Type B pancreatic cell (in vitro differentiated cells): Measurements from ENCODE around the gene FOXD4. TPM values are rescaled to one million over a fixed set of nuclear protein-coding genes. Genes with fewer than 3 reads are reported as not detected.
"Not testable (repeated sequence)": the region's sequence is repeated elsewhere in the genome, so short reads cannot be mapped to it uniquely, and the experiment has no call there.

ENCODE experiments used
- DNase-seq: peaks from one replicate; pipeline ENCODE4 v3.0.0; 2021; ENCODE audit warnings: mixed read lengths; ENCODE audit not compliant: unreplicated experiment; ENCODE audit errors: extremely low spot score
- H3K27ac Mint-ChIP-seq: 2 replicates; pipeline ENCODE4 v1.8.0; 2021; ENCODE audit warnings: mild to moderate bottlenecking, mixed read lengths
- H3K27me3 Mint-ChIP-seq: 2 replicates; pipeline ENCODE4 v1.8.0; 2021; ENCODE audit warnings: mixed read lengths
- H3K36me3 Mint-ChIP-seq: 2 replicates; pipeline ENCODE4 v1.8.0; 2021; ENCODE audit warnings: mixed read lengths
- H3K4me1 Mint-ChIP-seq: one replicate; pipeline ENCODE4 v1.8.0; 2021; ENCODE audit warnings: mixed read lengths; ENCODE audit not compliant: unreplicated experiment
- H3K4me3 Mint-ChIP-seq: 2 replicates; pipeline ENCODE4 v1.8.0; 2021; ENCODE audit warnings: mild to moderate bottlenecking, mixed read lengths
- H3K9me3 Mint-ChIP-seq: 2 replicates; pipeline ENCODE4 v1.8.0; 2021; ENCODE audit warnings: mixed read lengths
- total RNA-seq: library from RNA; stranded (reverse); gene quantifications from 2 replicates; pipeline ENCODE4 v1.2.1, GENCODE V29; 2021; ENCODE audit warnings: low replicate concordance

Gene FOXD4
- total RNA-seq, 1 donor from 2014 or later = 0.75 TPM

GRCh38 chr9:82932-83689, 35.1 kb downstream of the FOXD4 start:
- H3K27ac Mint-ChIP-seq, H3K4me3 Mint-ChIP-seq, DNase-seq, H3K4me1 Mint-ChIP-seq, H3K36me3 Mint-ChIP-seq, H3K9me3 Mint-ChIP-seq: not testable (repeated sequence)
- peaks cover 34% of the 10 kb centered on the region for H3K27me3 Mint-ChIP-seq

DNA sequence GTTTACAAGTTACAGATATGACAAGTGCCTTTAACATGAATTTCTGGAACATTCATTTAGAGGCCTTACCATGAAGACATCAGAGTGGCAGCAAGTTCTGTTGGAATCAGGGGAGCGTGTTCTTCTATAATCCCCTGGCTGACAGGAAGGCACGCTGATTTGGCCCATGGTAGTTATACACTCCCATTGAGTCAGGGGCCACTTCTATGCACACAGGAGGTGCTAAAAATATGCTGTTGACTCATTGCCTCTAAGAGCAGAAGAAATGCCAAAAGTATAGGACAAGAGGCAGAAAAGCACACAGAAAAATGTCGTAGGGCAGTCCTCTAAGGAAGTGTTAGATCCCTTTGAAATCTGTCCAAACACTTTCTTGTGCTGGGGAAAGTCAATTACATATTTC, 39.9 kb downstream of the FOXD4 start:
- not testable (repeated sequence) for H3K9me3 Mint-ChIP-seq, H3K4me1 Mint-ChIP-seq, H3K27ac Mint-ChIP-seq, H3K4me3 Mint-ChIP-seq, H3K36me3 Mint-ChIP-seq, DNase-seq
- peaks cover 38% of the 10 kb centered on the region for H3K27me3 Mint-ChIP-seq

GRCh38 chr9:76389-76788, 41.8 kb downstream of the FOXD4 start:
- H3K27me3 Mint-ChIP-seq = peaks cover 38% of the 10 kb centered on the region

GRCh38 chr9:73900-74525, 44.2 kb downstream of the FOXD4 start:
- peak overlapping the region; percentile 81 for H3K4me3 Mint-ChIP-seq
- DNase-seq, H3K27ac Mint-ChIP-seq, H3K4me1 Mint-ChIP-seq, H3K9me3 Mint-ChIP-seq, H3K36me3 Mint-ChIP-seq: not testable (repeated sequence)
- peaks cover 30% of the 10 kb centered on the region for H3K27me3 Mint-ChIP-seq

More at GRCh38 chr9:76389-76788, 41.8 kb downstream of the FOXD4 start:
- H3K4me1 Mint-ChIP-seq, DNase-seq, H3K27ac Mint-ChIP-seq, H3K4me3 Mint-ChIP-seq, H3K36me3 Mint-ChIP-seq, H3K9me3 Mint-ChIP-seq: not testable (repeated sequence)

DNA sequence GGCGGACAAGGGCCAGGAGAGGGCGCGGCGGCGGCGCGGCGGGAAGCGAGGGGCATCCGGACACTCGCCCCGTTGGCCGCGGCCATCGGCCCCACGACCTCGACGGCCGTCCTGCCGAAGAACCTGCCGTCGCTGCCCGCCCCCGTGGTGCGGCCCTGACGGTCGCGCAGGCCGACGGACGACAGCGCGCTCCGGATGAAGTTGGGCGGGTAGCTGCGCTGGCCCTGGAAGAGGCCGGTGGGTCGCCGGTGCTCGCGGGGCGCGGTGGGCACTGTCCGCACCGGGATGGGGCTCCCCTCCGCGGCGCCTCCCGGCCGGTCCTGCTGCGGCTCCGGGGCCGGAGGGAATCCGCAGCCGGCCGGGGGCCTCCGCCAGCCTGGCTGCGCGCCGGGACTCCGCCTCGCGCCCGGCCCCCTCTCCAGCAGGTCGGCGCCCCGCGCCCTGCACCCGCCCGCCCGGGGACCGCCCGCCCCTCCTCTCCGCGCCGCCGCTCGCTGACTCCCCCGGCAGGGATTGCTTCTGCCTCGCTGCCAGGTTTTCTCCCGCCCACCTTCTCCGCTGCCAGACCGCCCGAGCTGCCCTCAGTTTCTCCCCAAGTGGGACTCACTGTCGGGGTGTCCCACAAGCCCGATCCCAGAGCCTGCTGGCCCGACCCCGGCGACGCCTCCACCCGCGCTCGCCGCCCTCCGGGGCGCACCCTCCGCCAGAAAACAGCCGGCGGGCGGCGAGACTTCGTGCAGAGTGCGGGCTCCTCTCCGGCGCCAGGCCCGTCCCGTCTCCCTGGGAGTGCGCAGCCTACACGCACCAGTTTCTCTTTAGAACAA, 44.9 kb downstream of the FOXD4 start:
- Mint-ChIP-seq H3K4me3 (peak overlapping the region; percentile 81), H3K27me3 (peaks cover 30% of the 10 kb centered on the region)
- H3K9me3 Mint-ChIP-seq, H3K27ac Mint-ChIP-seq, H3K4me1 Mint-ChIP-seq, H3K36me3 Mint-ChIP-seq: not testable (repeated sequence)
- peak; percentile 68 for DNase-seq

Other genes starting within 250 kb of the FOXD4 start
- gene WASHC1, start 89.0 kb downstream of the FOXD4 start, total RNA-seq = 21.4 and 24.2 TPM in 2 replicates
- gene ZNG1A, start 60.6 kb upstream of the FOXD4 start, total RNA-seq = 22.7 and 29.2 TPM in 2 replicates
- 5.1 and 18.6 TPM in 2 replicates for gene DOCK8, start 96.4 kb upstream of the FOXD4 start, total RNA-seq